GM12878 (cell line): ENCODE results near the gene SLC5A2. TPM values are rescaled to one million over a fixed set of nuclear protein-coding genes. Genes with fewer than 3 reads are reported as not detected.

ENCODE experiments used
- ATAC-seq: fragments of 200-7000 bp; cut with Tn5 transposase; 3 replicates; pipeline ENCODE4 v1.9.1; 2020; ENCODE audit warnings: mild to moderate bottlenecking, moderate library complexity
- BruUV-seq: library from RNA; stranded (reverse); fragments of 400-500 nt; replicated peaks from 2 replicates; lab custom pipeline; 2021; lab: Mats Ljungman, UMichigan
- CTCF ChIA-PET: fragments of 300-600 bp; sonication (Branson Sonifier 250); formaldehyde crosslinking; extraction: SDS; loops from one replicate; lab custom pipeline; 2021; ENCODE audit warnings: inconsistent platforms; lab: Yijun Ruan, JAX
- POLR2A ChIA-PET: fragments of 350-600 bp; formaldehyde crosslinking; extraction: SDS; loops from one replicate; lab custom pipeline; 2021; ENCODE audit warnings: inconsistent platforms; lab: Charles Lee
- RAD21 ChIA-PET: fragments of 300-600 bp; sonication (Branson Sonifier 250); formaldehyde crosslinking; loops from one replicate; lab custom pipeline; 2023; ENCODE audit warnings: antibody characterized with exemption; ENCODE audit not compliant: unreplicated experiment; lab: Charles Lee
- SMC1A ChIA-PET: fragments of 300-600 bp; sonication (Branson Sonifier 250); formaldehyde crosslinking; loops from one replicate; lab custom pipeline; 2023; ENCODE audit not compliant: unreplicated experiment, uncharacterized antibody; lab: Charles Lee
- DNase-seq: peaks from one replicate; pipeline ENCODE4 v3.0.0-alpha.2; 2011; ENCODE audit warnings: low read depth, low spot score
- FAIRE-seq: peaks from 3 replicates; lab custom pipeline; 2011; peaks lifted over from hg19 to GRCh38; lab: Jason Lieb, UNC
- H2AFZ ChIP-seq: 2 replicates; pipeline ENCODE4 v1.6.0; 2011; ENCODE audit warnings: low read depth, low read length, control low read depth; ENCODE audit not compliant: control insufficient read depth
- H3K27ac ChIP-seq: 2 replicates; pipeline ENCODE4 v1.5.1; 2011; ENCODE audit warnings: control low read depth; ENCODE audit not compliant: control insufficient read depth, insufficient read depth
- H3K27me3 ChIP-seq, 2 experiments: replicated peaks in 1 of 2; 2 replicates each; pipeline versions ENCODE4 v1.6.0 to v1.6.1; 2011; ENCODE audit warnings: low read length in 1 of 2; ENCODE audit not compliant: control insufficient read depth in 2 of 2, insufficient read depth in 2 of 2
- H3K36me3 ChIP-seq, 2 experiments: 2 replicates each; pipeline ENCODE4 v1.5.1; 2011; ENCODE audit warnings: low read length in 1 of 2; ENCODE audit not compliant: control insufficient read depth in 2 of 2, insufficient read depth in 2 of 2
- H3K4me1 ChIP-seq: 2 replicates; pipeline ENCODE4 v1.6.1; 2011; ENCODE audit warnings: mild to moderate bottlenecking, low read length, moderate library complexity, mixed read lengths; ENCODE audit not compliant: control insufficient read depth, insufficient read depth
- H3K4me2 ChIP-seq: 2 replicates; pipeline ENCODE4 v1.6.0; 2011; ENCODE audit warnings: control low read depth; ENCODE audit not compliant: control insufficient read depth, insufficient read depth
- H3K4me3 ChIP-seq: fragments of 200-600 bp; sonication (generic); 2 replicates; pipeline ENCODE4 v1.5.1; 2016
- H3K79me2 ChIP-seq: 2 replicates; pipeline ENCODE4 v1.6.0; 2011; ENCODE audit warnings: low read length; ENCODE audit not compliant: control insufficient read depth, insufficient read depth
- H3K9ac ChIP-seq: 2 replicates; pipeline ENCODE4 v1.8.0; 2011; ENCODE audit warnings: low read length, control low read depth, mixed read lengths; ENCODE audit not compliant: control insufficient read depth, insufficient read depth
- H3K9me3 ChIP-seq: replicated peaks from 3 replicates; pipeline ENCODE4 v1.5.1; 2011; ENCODE audit warnings: mild to moderate bottlenecking, low read length; ENCODE audit not compliant: control insufficient read depth, insufficient read depth
- H4K20me1 ChIP-seq: 2 replicates; pipeline ENCODE4 v1.6.0; 2011; ENCODE audit not compliant: control insufficient read depth, insufficient read depth
- BRCA1 ChIP-seq: IDR thresholded peaks from 2 replicates; pipeline ENCODE4 v1.6.1; 2011; ENCODE audit warnings: low read depth, low read length, improper control_type of control experiment
- CBX3 ChIP-seq: fragments of 200-600 bp; sonication (generic); IDR thresholded peaks from 2 replicates; pipeline ENCODE4 v1.6.1; 2016; ENCODE audit warnings: low read depth, borderline replicate concordance
- CBX5 ChIP-seq: sonication (generic); IDR thresholded peaks from 2 replicates; pipeline ENCODE4 v1.6.1; 2016; ENCODE audit warnings: low read depth, moderate library complexity, mild to moderate bottlenecking, inconsistent platforms
- CEBPB ChIP-seq, 2 experiments: fragments of 150-350 bp in 1 of 2; IDR thresholded peaks; 2 replicates each; pipeline ENCODE4 v1.6.1; 2012 to 2014; ENCODE audit warnings: low read depth in 2 of 2, low read length in 2 of 2, borderline replicate concordance in 1 of 2, inconsistent platforms in 1 of 2
- IKZF2 ChIP-seq, 2 experiments: fragments of 450-650 bp; IDR thresholded peaks; 2 replicates each; pipeline ENCODE4 v1.6.1; 2017; ENCODE audit warnings: mild to moderate bottlenecking in 2 of 2, moderate library complexity in 2 of 2
- NR2C2 ChIP-seq: IDR thresholded peaks from 2 replicates; pipeline ENCODE4 v1.6.1; 2011; ENCODE audit warnings: borderline replicate concordance, low read depth; ENCODE audit not compliant: control insufficient read depth, insufficient read length
- PAX5 ChIP-seq: IDR thresholded peaks from 2 replicates; pipeline ENCODE4 v1.6.1; 2011; ENCODE audit warnings: low read depth, low read length, borderline replicate concordance
- PAX8 ChIP-seq: fragments of 450-650 bp; IDR thresholded peaks from 2 replicates; pipeline ENCODE4 v1.6.1; 2017; ENCODE audit warnings: mild to moderate bottlenecking, moderate library complexity
- RFX5 ChIP-seq: IDR thresholded peaks from 2 replicates; pipeline ENCODE4 v1.6.1; 2011; ENCODE audit warnings: low read depth, low read length, improper control_type of control experiment
- SUZ12 ChIP-seq: fragments of 200-600 bp; sonication (generic); IDR thresholded peaks from one replicate; pipeline ENCODE4 v1.6.1; 2018; ENCODE audit warnings: antibody characterized with exemption, mild to moderate bottlenecking; ENCODE audit not compliant: unreplicated experiment
- ZNF622 ChIP-seq: fragments of 450-650 bp; IDR thresholded peaks from 2 replicates; pipeline ENCODE4 v1.6.1; 2017; ENCODE audit warnings: mild to moderate bottlenecking, inconsistent platforms
- ZZZ3 ChIP-seq: IDR thresholded peaks from 2 replicates; pipeline ENCODE4 v1.6.1; 2011; ENCODE audit warnings: low read depth; ENCODE audit not compliant: control insufficient read depth, insufficient read length
- WGBS: methylation state at CpG from one replicate; pipeline ENCODE4 v1.1.6; 2016; ENCODE audit warnings: low lambda C conversion rate; ENCODE audit not compliant: insufficient replicate concordance, insufficient coverage; ENCODE audit errors: missing lambda C conversion rate; 5-methylcytosine and 5-hydroxymethylcytosine counted together
- in situ Hi-C: fragments of 300-500 bp; cut with MboI; formaldehyde crosslinking; loops from 9 replicates; pipeline ENCODE4 v1.14.3; 2018; ENCODE audit warnings: mixed read lengths
- intact Hi-C: fragments of 100-400 bp; cut with micrococcal nuclease; formaldehyde crosslinking; loops from one replicate; pipeline ENCODE4 v1.14.2; 2022; ENCODE audit not compliant: unreplicated experiment
- polyA plus RNA-seq, 11 experiments: library from polyadenylated mRNA; depleted of rRNA in 4 of 11; unstranded in 6 of 11; stranded (reverse) in 5 of 11; fragments of >200 nt; fragmentation: Nextera tagmentation in 4 of 11; fragmentation: Illumina TruSeq in 1 of 11; extraction: Ambion mirVana in 4 of 11; extraction: Trizol in 1 of 11; gene quantifications; 1 replicate in 1 of 11; 2 replicates in 10 of 11; pipeline versions ENCODE4 v1.2.1 to v1.2.3, GENCODE V29; 2011 to 2016; ENCODE audit warnings: inconsistent platforms in 2 of 11, missing spikeins in 2 of 11, low read depth in 1 of 11
- total RNA-seq, 4 experiments: library from RNA; depleted of rRNA in 3 of 4; stranded (reverse); fragments of >200 nt in 3 of 4; fragmentation: Illumina TruSeq in 1 of 4; extraction: Trizol in 1 of 4; gene quantifications; 2 replicates each; pipeline versions ENCODE4 v1.2.1 to v1.2.3, GENCODE V29; 2013 to 2021
- TF ChIP-seq, protein P1 (sequence below): IDR thresholded peaks from 2 replicates; pipeline ENCODE4 v1.6.1; 2011; ENCODE audit warnings: mild to moderate bottlenecking, low read depth, low read length, moderate library complexity; ENCODE audit not compliant: insufficient replicate concordance
- TF ChIP-seq, protein P2 (sequence below), 3 experiments: IDR thresholded peaks in 2 of 3; conservative IDR thresholded peaks in 1 of 3; 2 replicates each; pipeline ENCODE4 v1.5.1; 2011; ENCODE audit warnings: low read depth in 3 of 3, low read length in 3 of 3, mild to moderate bottlenecking in 3 of 3, control low read depth in 2 of 3, moderate library complexity in 2 of 3, inconsistent platforms in 1 of 3, mixed read lengths in 1 of 3; ENCODE audit not compliant: control insufficient read depth in 2 of 3, insufficient read depth in 1 of 3; ENCODE audit errors: extremely low read depth in 1 of 3
- TF ChIP-seq, protein P3 (sequence below): fragments of 450-650 bp; formaldehyde crosslinking; IDR thresholded peaks from 2 replicates; pipeline ENCODE4 v1.5.0; 2022; ENCODE audit warnings: mild to moderate bottlenecking, missing genetic modification characterization

The SLC5A2 gene
- total and polyA plus RNA-seq, 10 of the 15 experiments (the other 5 are each of a cell fraction or from before 2014, with no cell fraction given) = 3.6 to 4.8 (median 4.4) TPM; not detected in 6

DNA sequence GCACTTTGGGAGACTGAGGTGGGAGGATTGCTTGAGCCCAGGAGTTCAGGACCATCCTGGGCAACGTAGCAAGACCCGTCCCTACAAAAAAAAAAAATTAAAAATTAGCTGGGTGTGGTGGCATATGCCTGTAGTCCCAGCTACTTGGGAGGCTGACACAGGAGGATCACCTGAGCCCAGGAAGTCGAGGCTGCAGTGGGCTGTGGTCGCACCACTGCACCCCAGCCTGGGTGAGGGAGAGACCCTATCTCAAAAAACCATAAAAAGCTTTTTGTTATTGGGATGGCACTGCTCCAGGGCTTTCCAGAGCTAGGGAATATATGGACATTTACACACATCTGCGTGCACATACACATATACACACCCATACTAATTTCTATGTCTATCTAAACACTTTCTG is 31.7 kb upstream of the SLC5A2 start (continued):
- no peak for TF ChIP-seq PAX5
- no peak for TF ChIP-seq ZNF622
- no peak for TF ChIP-seq NR2C2
- TF ChIP-seq, protein P1, sequence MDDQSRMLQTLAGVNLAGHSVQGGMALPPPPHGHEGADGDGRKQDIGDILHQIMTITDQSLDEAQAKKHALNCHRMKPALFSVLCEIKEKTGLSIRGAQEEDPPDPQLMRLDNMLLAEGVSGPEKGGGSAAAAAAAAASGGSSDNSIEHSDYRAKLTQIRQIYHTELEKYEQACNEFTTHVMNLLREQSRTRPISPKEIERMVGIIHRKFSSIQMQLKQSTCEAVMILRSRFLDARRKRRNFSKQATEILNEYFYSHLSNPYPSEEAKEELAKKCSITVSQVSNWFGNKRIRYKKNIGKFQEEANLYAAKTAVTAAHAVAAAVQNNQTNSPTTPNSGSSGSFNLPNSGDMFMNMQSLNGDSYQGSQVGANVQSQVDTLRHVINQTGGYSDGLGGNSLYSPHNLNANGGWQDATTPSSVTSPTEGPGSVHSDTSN = no peak
- no peak for TF ChIP-seq ZZZ3
- no peak for TF ChIP-seq SUZ12
- no peak for TF ChIP-seq CBX5

DNA sequence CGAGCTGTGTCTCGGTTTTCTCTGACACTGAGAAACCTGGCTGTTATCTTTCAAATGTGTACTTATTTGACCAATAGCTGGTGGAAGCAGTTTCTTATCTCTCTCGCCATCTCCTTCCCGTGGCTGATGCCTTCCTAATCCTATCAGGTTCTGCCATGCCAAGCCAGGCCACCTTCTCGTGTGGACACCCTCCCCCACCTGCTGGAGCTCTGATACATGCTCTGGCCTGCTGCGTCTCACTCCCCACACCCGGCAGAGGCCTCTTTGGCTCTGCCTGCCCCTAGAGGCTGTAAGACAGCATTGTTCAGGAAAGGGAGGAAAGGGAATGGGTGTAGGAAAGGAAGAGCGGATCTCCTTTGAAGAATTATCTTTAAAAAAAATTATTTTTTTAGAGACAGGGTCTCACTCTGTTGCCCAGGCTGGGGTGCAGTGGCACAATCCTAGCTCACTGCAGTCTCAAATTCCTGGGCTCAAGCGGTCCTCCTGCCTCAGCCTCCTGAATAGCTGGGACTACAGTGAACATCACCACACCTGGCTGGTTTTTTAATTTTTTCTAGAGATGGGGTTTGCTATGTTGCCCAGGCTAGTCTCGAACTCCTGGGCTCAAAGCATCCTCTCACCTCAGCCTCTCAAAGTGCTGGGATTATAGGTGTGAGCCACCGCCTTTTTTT is 31.1 kb upstream of the SLC5A2 start:
- intact Hi-C loops = no loop called here
- no peaks in the 10 kb centered on the region for H3K27me3 ChIP-seq
- H3K36me3 ChIP-seq = no peaks in the 10 kb centered on the region
- in situ Hi-C loops = no loop called here
- peaks cover 8% of the 10 kb centered on the region for H3K4me1 ChIP-seq
- H3K27ac ChIP-seq = no peak overlapping the region
- SMC1A ChIA-PET = interaction anchor here (0.8 to 1.6 kb wide), 4 partner anchors 9 to 67 kb away, joined by 3 to 5 read pairs (median 4); no protein-coding TSS in a partner anchor
- no TSS peak for BruUV-seq
- POLR2A ChIA-PET = no interaction called here
- FAIRE-seq = no peak
- ATAC-seq = peak; percentile 84
- 74% methylated on average over 11 of the region's 11 CpGs for WGBS
- H3K9me3 ChIP-seq = no peaks in the 10 kb centered on the region
- H4K20me1 ChIP-seq = peaks cover 5% of the 10 kb centered on the region; the same call in 1 of the 2 replicates
- no peak overlapping the region for H3K9ac ChIP-seq
- CTCF ChIA-PET = interaction anchor here (0.7 to 3.0 kb wide), 8 partner anchors 9 to 524 kb away, joined by 3 to 11 read pairs (median 3); partner anchors contain the start of genes KAT8 and ZNF843
- DNase-seq = no peak
- no peak overlapping the region for H3K4me3 ChIP-seq
- RAD21 ChIA-PET = interaction anchor here (1.2 kb wide), 1 partner anchor 415 kb away, joined by 3 read pairs; no protein-coding TSS in a partner anchor
- no peak overlapping the region for H3K4me2 ChIP-seq
- H2AFZ ChIP-seq = no peak overlapping the region
- H3K79me2 ChIP-seq = peaks cover 12% of the 10 kb centered on the region
- no peak for TF ChIP-seq PAX8
- TF ChIP-seq RFX5 = no peak
- TF ChIP-seq, protein P2, sequence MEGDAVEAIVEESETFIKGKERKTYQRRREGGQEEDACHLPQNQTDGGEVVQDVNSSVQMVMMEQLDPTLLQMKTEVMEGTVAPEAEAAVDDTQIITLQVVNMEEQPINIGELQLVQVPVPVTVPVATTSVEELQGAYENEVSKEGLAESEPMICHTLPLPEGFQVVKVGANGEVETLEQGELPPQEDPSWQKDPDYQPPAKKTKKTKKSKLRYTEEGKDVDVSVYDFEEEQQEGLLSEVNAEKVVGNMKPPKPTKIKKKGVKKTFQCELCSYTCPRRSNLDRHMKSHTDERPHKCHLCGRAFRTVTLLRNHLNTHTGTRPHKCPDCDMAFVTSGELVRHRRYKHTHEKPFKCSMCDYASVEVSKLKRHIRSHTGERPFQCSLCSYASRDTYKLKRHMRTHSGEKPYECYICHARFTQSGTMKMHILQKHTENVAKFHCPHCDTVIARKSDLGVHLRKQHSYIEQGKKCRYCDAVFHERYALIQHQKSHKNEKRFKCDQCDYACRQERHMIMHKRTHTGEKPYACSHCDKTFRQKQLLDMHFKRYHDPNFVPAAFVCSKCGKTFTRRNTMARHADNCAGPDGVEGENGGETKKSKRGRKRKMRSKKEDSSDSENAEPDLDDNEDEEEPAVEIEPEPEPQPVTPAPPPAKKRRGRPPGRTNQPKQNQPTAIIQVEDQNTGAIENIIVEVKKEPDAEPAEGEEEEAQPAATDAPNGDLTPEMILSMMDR (IDR thresholded peaks at IDR 0.05 in 2 of 3, conservative IDR thresholded peaks at IDR 0.05 in 1 of 3; ENCODE audit: control insufficient read depth in 2 of 3, extremely low read depth in 1 of 3, insufficient read depth in 1 of 3, low read depth in 3 of 3, low read length in 3 of 3) = peak; percentile 21 to 55 (median 48)
- TF ChIP-seq, protein P3, sequence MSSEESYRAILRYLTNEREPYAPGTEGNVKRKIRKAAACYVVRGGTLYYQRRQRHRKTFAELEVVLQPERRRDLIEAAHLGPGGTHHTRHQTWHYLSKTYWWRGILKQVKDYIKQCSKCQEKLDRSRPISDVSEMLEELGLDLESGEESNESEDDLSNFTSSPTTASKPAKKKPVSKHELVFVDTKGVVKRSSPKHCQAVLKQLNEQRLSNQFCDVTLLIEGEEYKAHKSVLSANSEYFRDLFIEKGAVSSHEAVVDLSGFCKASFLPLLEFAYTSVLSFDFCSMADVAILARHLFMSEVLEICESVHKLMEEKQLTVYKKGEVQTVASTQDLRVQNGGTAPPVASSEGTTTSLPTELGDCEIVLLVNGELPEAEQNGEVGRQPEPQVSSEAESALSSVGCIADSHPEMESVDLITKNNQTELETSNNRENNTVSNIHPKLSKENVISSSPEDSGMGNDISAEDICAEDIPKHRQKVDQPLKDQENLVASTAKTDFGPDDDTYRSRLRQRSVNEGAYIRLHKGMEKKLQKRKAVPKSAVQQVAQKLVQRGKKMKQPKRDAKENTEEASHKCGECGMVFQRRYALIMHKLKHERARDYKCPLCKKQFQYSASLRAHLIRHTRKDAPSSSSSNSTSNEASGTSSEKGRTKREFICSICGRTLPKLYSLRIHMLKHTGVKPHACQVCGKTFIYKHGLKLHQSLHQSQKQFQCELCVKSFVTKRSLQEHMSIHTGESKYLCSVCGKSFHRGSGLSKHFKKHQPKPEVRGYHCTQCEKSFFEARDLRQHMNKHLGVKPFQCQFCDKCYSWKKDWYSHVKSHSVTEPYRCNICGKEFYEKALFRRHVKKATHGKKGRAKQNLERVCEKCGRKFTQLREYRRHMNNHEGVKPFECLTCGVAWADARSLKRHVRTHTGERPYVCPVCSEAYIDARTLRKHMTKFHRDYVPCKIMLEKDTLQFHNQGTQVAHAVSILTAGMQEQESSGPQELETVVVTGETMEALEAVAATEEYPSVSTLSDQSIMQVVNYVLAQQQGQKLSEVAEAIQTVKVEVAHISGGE = no peak
- no peak for TF ChIP-seq BRCA1
- no peak for TF ChIP-seq CEBPB (IDR thresholded peaks at IDR 0.05; ENCODE audit: borderline replicate concordance in 1 of 2, low read depth in 2 of 2, low read length in 2 of 2)
- 0 out of 4 replicates have a peak, but pooled peaks of 1 of the 2 experiments have one; percentile 42 for TF ChIP-seq IKZF2 (IDR thresholded peaks at IDR 0.05)
- no peak for TF ChIP-seq CBX3
